Left lung (tissue), 14 donors: ENCODE data around the gene DLX3. TPM values are rescaled to one million over a fixed set of nuclear protein-coding genes. Genes with fewer than 3 reads are reported as not detected.
"Not testable (repeated sequence)": the region's sequence is repeated elsewhere in the genome, so short reads cannot be mapped to it uniquely, and the experiment has no call there.

Experiments used
- ATAC-seq: fragments of 200-7000 bp; cut with Tn5 transposase; one replicate; pipeline ENCODE4 v1.9.1; 2020; ENCODE audit warnings: moderate library complexity
- DNase-seq, 4 donors: peaks; one replicate each; pipeline ENCODE4 v3.0.0-alpha.2; 2013 to 2020
- H3K27ac ChIP-seq, 2 donors: fragments of 200-600 bp; sonication (generic) in 1 of 2; one replicate each; pipeline versions ENCODE4 v1.5.0 to v1.8.0; 2020 to 2021
- H3K27me3 ChIP-seq, 2 donors: fragments of 200-600 bp; sonication (generic) in 1 of 2; one replicate each; pipeline versions ENCODE4 v1.5.0 to v1.8.0; 2020 to 2021
- H3K36me3 ChIP-seq, 2 donors: fragments of 200-600 bp; sonication (generic) in 1 of 2; one replicate each; pipeline versions ENCODE4 v1.5.0 to v1.8.0; 2020 to 2021
- H3K4me1 ChIP-seq, 2 donors: fragments of 200-600 bp; one replicate each; pipeline ENCODE4 v1.8.0; 2021
- H3K4me3 ChIP-seq, 2 donors: fragments of 200-600 bp; sonication (generic) in 1 of 2; one replicate each; pipeline versions ENCODE4 v1.5.0 to v1.8.0; 2020 to 2021; ENCODE audit warnings: mild to moderate bottlenecking in 1 of 2
- H3K9me3 ChIP-seq, 2 donors: fragments of 200-600 bp; sonication (generic) in 1 of 2; one replicate each; pipeline versions ENCODE4 v1.5.0 to v1.8.0; 2020 to 2021
- intact Hi-C, 2 donors: fragments of 100-400 bp; cut with DNase I; formaldehyde crosslinking; loops; one replicate each; pipeline versions ENCODE4 v1.11.2 to v1.14.2; 2022
- long read RNA-seq, 12 donors: library from polyadenylated mRNA in 2 of 12; unstranded in 2 of 12; transcript quantifications; one replicate each; pipeline ENCODE4 v2.0.0 and lab custom pipeline, GENCODE V29; 2019 to 2026
- polyA plus RNA-seq, 6 donors: library from polyadenylated mRNA; unstranded; fragments of 120-200 nt; gene quantifications; one replicate each; pipeline ENCODE4 v1.2.1, GENCODE V29; 2013; ENCODE audit not compliant: insufficient read length in 6 of 6
- total RNA-seq, 2 donors: library from RNA; stranded (reverse); fragmentation: NEBNext Ultra II Directional; extraction: Animal tissue kit (Norgen Biotek cat#: 25700); gene quantifications; one replicate each; pipeline ENCODE4 v1.2.1, GENCODE V29; 2021
- TF ChIP-seq, protein P1 (sequence below), 2 donors: fragments of 200-600 bp; sonication (generic) in 1 of 2; IDR thresholded peaks; one replicate each; pipeline versions ENCODE4 v1.5.0 to v1.8.0; 2021; ENCODE audit warnings: antibody characterized with exemption in 2 of 2
- donor health status: DM: no; HTN: yes; CAD: no.
- donor health status: DM: no; HTN: no; CAD: no.

DLX3 gene
- under 1 TPM; 0.52 to 0.67 TPM for total RNA-seq
- polyA plus RNA-seq: 1 to 10 TPM; 1.1 to 2.2 (median 1.4) TPM
- long read RNA-seq, donor 1: 0 reads
- long read RNA-seq, donor 2, partial matches to known transcripts: 0 of 3 reads
- long read RNA-seq, donor 2, other reads (novel, unspliced or antisense): 0 of 3 reads
- long read RNA-seq, donor 3: 0 reads
- long read RNA-seq, donor 4: 0 reads
- long read RNA-seq, donor 5, partial matches to known transcripts: 0 of 1 reads
- long read RNA-seq, donor 5, other reads (novel, unspliced or antisense): 0 of 1 reads
- long read RNA-seq, donor 6, partial matches to known transcripts: 0 of 1 reads
- long read RNA-seq, donor 6, other reads (novel, unspliced or antisense): 0 of 1 reads
- long read RNA-seq, donor 7: 0 reads
- long read RNA-seq, donor 8: 0 reads
- long read RNA-seq, donor 9: 0 reads
- long read RNA-seq, donor 10: 0 reads
- long read RNA-seq, donor 11: 0 reads
- long read RNA-seq, donor 12, partial matches to known transcripts: 0 of 1 reads
- long read RNA-seq, donor 12, other reads (novel, unspliced or antisense): 0 of 1 reads

GRCh38 chr17:49995055-49995738 lies at the start of gene DLX3:
Gene DLX3 (minus strand): TSS chr17:49995224. CDS start chr17:49994998, 226 bp downstream.
- ATAC-seq (peak; percentile 74), DNase-seq (peak; percentile 65 to 91 (median 84))
- H3K9me3 ChIP-seq: no peaks in the 10 kb centered on the region
- H3K27me3 ChIP-seq: peaks cover 54 to 95% of the 10 kb centered on the region in 2 donors
- intact Hi-C loops: loop anchor here in 1 of 2 donors (5.0 kb wide), 1 partner anchor 133 kb away; no protein-coding TSS in a partner anchor
- H3K27ac ChIP-seq: no peak within 1 kb of the TSS
- peak within 1 kb of the TSS in 1 of 2 donors; percentile 34 for H3K4me3 ChIP-seq
- no peaks in the 10 kb centered on the region for H3K36me3 ChIP-seq
- TF ChIP-seq, protein P1, sequence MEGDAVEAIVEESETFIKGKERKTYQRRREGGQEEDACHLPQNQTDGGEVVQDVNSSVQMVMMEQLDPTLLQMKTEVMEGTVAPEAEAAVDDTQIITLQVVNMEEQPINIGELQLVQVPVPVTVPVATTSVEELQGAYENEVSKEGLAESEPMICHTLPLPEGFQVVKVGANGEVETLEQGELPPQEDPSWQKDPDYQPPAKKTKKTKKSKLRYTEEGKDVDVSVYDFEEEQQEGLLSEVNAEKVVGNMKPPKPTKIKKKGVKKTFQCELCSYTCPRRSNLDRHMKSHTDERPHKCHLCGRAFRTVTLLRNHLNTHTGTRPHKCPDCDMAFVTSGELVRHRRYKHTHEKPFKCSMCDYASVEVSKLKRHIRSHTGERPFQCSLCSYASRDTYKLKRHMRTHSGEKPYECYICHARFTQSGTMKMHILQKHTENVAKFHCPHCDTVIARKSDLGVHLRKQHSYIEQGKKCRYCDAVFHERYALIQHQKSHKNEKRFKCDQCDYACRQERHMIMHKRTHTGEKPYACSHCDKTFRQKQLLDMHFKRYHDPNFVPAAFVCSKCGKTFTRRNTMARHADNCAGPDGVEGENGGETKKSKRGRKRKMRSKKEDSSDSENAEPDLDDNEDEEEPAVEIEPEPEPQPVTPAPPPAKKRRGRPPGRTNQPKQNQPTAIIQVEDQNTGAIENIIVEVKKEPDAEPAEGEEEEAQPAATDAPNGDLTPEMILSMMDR (IDR thresholded peaks at IDR 0.05): no peak
- H3K4me1 ChIP-seq: peaks cover 10 to 42% of the 10 kb centered on the region in 2 donors

DNA sequence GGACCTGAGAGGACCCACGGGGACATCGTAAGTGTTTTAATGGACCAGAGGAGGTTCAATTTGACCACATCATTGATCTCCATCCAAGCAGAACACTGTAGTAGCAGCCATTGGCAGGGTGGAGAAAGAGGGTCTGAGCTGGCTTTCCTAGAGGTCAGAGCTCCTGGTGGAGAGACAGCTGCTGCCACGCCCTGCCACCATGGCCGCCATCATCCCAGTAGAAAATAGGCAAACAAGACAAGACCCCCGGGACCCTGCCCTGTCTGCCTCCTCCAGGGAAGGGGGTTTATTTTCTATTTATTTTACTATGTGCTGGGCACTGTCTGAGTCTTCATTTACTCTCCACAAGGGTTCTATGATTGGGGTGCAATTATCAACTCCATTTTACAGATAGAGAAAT lies 49.5 kb upstream of the DLX3 start:
- H3K4me1 ChIP-seq: peaks cover 3 to 43% of the 10 kb centered on the region in 2 donors
- no peaks in the 10 kb centered on the region for H3K36me3 ChIP-seq
- intact Hi-C loops: no loop called here
- TF ChIP-seq, protein P1 (IDR thresholded peaks at IDR 0.05): no peak
- H3K4me3 ChIP-seq: no peak overlapping the region
- peak in 1 of 4 donors; percentile 10 for DNase-seq
- no peak for ATAC-seq
- H3K9me3 ChIP-seq: no peaks in the 10 kb centered on the region
- H3K27me3 ChIP-seq: no peaks in the 10 kb centered on the region
- peak overlapping the region in 1 of 2 donors; percentile 61 for H3K27ac ChIP-seq

- DNase-seq (peak in 1 of 4 donors; percentile 47), ATAC-seq (peak; percentile 79)
- no peak overlapping the region for H3K4me3 ChIP-seq
- TF ChIP-seq, protein P1 (IDR thresholded peaks at IDR 0.05): no peak
- intact Hi-C loops: no loop called here
- no peaks in the 10 kb centered on the region for H3K9me3 ChIP-seq
- peaks cover 3 to 43% of the 10 kb centered on the region in 2 donors for H3K4me1 ChIP-seq
- peak overlapping the region in 1 of 2 donors; percentile 61 for H3K27ac ChIP-seq
- no peaks in the 10 kb centered on the region for H3K27me3 ChIP-seq
- no peaks in the 10 kb centered on the region for H3K36me3 ChIP-seq
Observed at GRCh38 chr17:50043290-50044148, 48.5 kb upstream of the DLX3 start.

DNA sequence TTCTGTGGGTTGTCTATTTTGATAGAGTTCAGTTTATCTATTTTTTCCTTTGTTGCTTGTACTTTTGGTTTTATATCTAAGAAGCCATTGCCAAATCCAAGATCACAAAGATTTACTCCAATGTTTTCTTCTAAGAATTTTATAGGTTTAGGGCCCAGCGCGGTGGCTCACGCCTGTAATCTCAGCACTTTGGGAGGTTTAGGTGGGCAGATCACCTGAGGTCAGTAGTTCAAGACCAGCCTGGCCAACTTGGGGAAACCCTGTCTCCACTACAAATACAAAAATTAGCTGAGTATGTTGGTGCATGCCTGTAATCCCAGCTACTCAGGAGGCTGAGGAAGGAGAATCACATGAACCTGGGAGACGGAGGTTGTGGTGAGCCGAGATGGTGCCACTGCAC lies 47.2 kb upstream of the DLX3 start:
- H3K9me3 ChIP-seq: no peaks in the 10 kb centered on the region
- DNase-seq: no peak
- no peak for ATAC-seq
- H3K4me3 ChIP-seq: no peak overlapping the region
- intact Hi-C loops: no loop called here
- no peak overlapping the region for H3K27ac ChIP-seq
- TF ChIP-seq, protein P1 (IDR thresholded peaks at IDR 0.05): no peak
- no peaks in the 10 kb centered on the region for H3K27me3 ChIP-seq
- H3K36me3 ChIP-seq: no peaks in the 10 kb centered on the region
- H3K4me1 ChIP-seq: peaks cover 5 to 46% of the 10 kb centered on the region in 2 donors

DNA sequence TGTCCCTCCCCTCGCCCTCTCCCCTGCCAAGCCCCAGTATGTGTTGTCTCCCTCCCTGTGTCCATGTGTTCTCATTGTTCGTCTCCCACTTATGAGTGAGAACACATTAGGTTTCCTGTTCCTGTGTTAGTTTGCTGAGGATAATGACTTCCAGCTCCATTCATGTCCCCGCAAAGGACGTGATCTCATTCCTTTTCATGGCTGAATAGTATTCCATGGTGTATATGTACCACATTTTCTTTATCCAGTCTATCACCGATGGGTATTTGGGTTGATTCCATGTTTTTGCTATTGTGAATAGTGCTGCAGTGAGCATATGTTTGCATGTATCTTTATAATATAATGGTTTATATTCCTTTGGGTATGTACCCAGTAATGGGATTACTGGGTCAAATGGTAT lies 45.5 kb upstream of the DLX3 start:
- H3K4me3 ChIP-seq, H3K27me3 ChIP-seq, ATAC-seq, H3K27ac ChIP-seq, DNase-seq, H3K9me3 ChIP-seq, intact Hi-C loops, H3K36me3 ChIP-seq: not testable (repeated sequence)
- peaks cover 10 to 50% of the 10 kb centered on the region in 2 donors for H3K4me1 ChIP-seq
